Left lung (tissue), 10 donors: ENCODE measurements around the gene TFAP2C. TPM values are rescaled to one million over a fixed set of nuclear protein-coding genes. Genes with fewer than 3 reads are reported as not detected.

Source experiments
- ATAC-seq: fragments of 200-7000 bp; cut with Tn5 transposase; one replicate; pipeline ENCODE4 v1.9.1; 2020; ENCODE audit warnings: moderate library complexity
- DNase-seq, 4 donors: peaks; one replicate each; pipeline ENCODE4 v3.0.0-alpha.2; 2013 to 2020
- H3K27ac ChIP-seq, 2 donors: fragments of 200-600 bp; sonication (generic) in 1 of 2; one replicate each; pipeline versions ENCODE4 v1.5.0 to v1.8.0; 2020 to 2021
- H3K27me3 ChIP-seq, 2 donors: fragments of 200-600 bp; sonication (generic) in 1 of 2; one replicate each; pipeline versions ENCODE4 v1.5.0 to v1.8.0; 2020 to 2021
- H3K36me3 ChIP-seq, 2 donors: fragments of 200-600 bp; sonication (generic) in 1 of 2; one replicate each; pipeline versions ENCODE4 v1.5.0 to v1.8.0; 2020 to 2021
- H3K4me1 ChIP-seq, 2 donors: fragments of 200-600 bp; one replicate each; pipeline ENCODE4 v1.8.0; 2021
- H3K4me3 ChIP-seq, 2 donors: fragments of 200-600 bp; sonication (generic) in 1 of 2; one replicate each; pipeline versions ENCODE4 v1.5.0 to v1.8.0; 2020 to 2021; ENCODE audit warnings: mild to moderate bottlenecking in 1 of 2
- H3K9me3 ChIP-seq, 2 donors: fragments of 200-600 bp; sonication (generic) in 1 of 2; one replicate each; pipeline versions ENCODE4 v1.5.0 to v1.8.0; 2020 to 2021
- intact Hi-C, 2 donors: fragments of 100-400 bp; cut with DNase I; formaldehyde crosslinking; loops; one replicate each; pipeline versions ENCODE4 v1.11.2 to v1.14.2; 2022
- polyA plus RNA-seq, 6 donors: library from polyadenylated mRNA; unstranded; fragments of 120-200 nt; gene quantifications; one replicate each; pipeline ENCODE4 v1.2.1, GENCODE V29; 2013; ENCODE audit not compliant: insufficient read length in 6 of 6
- total RNA-seq, 2 donors: library from RNA; stranded (reverse); fragmentation: NEBNext Ultra II Directional; extraction: Animal tissue kit (Norgen Biotek cat#: 25700); gene quantifications; one replicate each; pipeline ENCODE4 v1.2.1, GENCODE V29; 2021
- TF ChIP-seq, protein P1 (sequence below), 2 donors: fragments of 200-600 bp; sonication (generic) in 1 of 2; IDR thresholded peaks; one replicate each; pipeline versions ENCODE4 v1.5.0 to v1.8.0; 2021; ENCODE audit warnings: antibody characterized with exemption in 2 of 2
- donor health status: DM: no; HTN: yes; CAD: no.
- donor health status: DM: no; HTN: no; CAD: no.

TFAP2C gene
- total and polyA plus RNA-seq, 8 donors: 2.4 to 4.1 (median 3.4) TPM

DNA sequence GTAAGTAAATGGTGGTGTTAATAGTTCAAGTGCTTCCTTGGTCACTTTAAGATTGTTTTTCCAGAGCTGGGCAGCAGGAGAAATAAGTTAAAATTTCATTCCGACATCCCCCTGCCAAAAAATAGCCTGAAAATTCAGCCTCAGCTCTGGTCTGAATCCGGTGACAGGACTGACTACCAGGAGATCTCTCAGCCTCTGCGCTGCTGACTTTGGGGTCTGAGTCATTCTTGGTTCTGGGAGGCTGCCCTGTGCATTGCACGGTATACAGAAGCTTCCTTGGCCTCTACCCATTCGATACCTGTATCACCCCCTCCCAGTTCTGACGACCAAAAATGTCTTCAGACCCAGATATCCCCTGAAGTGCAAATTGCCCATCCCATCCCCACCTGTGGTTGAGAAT is 36.3 kb upstream of the TFAP2C start:
- TF ChIP-seq, protein P1, sequence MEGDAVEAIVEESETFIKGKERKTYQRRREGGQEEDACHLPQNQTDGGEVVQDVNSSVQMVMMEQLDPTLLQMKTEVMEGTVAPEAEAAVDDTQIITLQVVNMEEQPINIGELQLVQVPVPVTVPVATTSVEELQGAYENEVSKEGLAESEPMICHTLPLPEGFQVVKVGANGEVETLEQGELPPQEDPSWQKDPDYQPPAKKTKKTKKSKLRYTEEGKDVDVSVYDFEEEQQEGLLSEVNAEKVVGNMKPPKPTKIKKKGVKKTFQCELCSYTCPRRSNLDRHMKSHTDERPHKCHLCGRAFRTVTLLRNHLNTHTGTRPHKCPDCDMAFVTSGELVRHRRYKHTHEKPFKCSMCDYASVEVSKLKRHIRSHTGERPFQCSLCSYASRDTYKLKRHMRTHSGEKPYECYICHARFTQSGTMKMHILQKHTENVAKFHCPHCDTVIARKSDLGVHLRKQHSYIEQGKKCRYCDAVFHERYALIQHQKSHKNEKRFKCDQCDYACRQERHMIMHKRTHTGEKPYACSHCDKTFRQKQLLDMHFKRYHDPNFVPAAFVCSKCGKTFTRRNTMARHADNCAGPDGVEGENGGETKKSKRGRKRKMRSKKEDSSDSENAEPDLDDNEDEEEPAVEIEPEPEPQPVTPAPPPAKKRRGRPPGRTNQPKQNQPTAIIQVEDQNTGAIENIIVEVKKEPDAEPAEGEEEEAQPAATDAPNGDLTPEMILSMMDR (IDR thresholded peaks at IDR 0.05): no peak
- DNase-seq (no peak), ATAC-seq (no peak)
- Histone ChIP-seq H3K4me1 (no peaks in the 10 kb centered on the region), H3K27ac (no peak overlapping the region), H3K27me3 (peaks cover 0 to 20% of the 10 kb centered on the region in 2 donors), H3K36me3 (no peaks in the 10 kb centered on the region), H3K9me3 (no peaks in the 10 kb centered on the region), H3K4me3 (no peak overlapping the region)
- intact Hi-C loops: no loop called here

DNA sequence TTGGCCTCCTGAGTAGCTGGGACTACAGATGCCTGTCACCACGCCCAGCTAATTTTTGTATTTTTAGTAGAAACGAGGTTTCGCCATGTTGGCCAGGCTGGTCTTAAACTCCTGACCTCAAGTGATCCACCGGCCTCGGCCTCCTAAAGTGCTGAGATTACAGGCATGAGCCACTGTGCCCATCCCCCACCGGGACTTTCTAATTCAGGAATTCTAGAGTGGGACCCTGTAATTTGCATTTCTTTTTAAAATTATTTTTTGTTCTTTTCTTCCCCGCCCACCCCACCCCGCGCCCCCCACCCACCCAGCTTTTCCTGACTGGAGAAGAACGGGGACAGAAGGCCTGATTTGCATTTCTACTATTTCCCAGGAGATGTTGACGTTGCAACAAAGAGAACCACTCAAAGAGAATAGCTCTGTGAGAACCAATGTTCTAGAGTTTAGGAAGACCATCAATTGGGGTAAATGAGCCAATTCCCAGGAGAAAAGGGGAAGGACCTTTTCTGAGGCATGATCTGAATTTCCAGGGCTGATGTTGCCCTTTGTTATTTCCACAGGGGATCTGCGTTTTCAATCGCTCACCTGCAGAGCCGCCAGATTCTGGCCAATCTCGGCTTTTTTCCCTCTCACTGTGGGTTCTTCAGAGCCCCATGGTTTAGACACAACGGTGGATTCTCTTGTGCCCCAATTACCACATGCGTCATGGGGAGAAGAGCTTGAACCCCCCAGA is 33.2 kb upstream of the TFAP2C start:
- Histone ChIP-seq H3K4me1 (no peaks in the 10 kb centered on the region), H3K36me3 (no peaks in the 10 kb centered on the region), H3K27ac (no peak overlapping the region), H3K4me3 (no peak overlapping the region), H3K27me3 (peaks cover 0 to 24% of the 10 kb centered on the region in 2 donors), H3K9me3 (no peaks in the 10 kb centered on the region)
- intact Hi-C loops: no loop called here
- no peak for DNase-seq
- ATAC-seq: no peak
- TF ChIP-seq, protein P1 (IDR thresholded peaks at IDR 0.05): no peak

DNA sequence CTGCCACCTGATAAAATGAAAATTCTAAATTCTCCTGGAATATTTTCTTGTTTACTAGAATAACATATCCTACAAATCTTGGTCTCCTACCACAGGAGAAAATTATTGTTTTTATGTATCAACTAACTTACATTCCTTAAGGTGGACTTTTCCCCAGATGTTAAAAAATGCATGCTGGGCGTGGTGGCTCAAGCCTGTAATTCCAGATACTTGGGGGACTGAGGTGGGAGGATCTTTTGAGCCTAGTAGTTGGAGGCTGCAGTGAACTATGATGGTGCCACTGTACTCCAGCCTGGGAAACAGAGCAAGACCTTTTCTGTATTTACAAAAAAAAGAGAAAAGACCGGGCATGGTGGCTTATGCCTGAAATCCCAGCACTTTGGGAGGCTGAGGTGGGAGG is 27.9 kb upstream of the TFAP2C start:
- no peak for ATAC-seq
- Histone ChIP-seq H3K27me3 (peaks cover 0 to 18% of the 10 kb centered on the region in 2 donors), H3K4me1 (no peaks in the 10 kb centered on the region)

DNA sequence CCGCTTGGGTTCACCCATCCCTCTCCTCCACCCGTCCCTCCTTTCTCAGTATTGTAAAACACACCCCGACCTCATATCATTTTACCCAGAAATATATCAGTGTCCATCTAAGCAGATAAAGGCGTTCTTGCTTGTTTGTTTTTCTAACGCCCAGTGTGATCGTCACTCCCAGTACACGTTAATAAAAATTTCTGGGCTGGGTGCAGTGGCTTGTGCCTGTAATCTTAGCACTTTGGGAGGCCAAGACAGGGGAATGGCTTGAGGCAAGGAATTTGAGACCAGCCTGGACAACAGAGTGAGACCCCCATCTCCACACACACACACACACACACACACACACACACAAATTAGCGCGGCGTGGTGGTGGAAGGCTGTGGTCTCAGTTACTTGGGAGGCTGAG is 24.4 kb upstream of the TFAP2C start:
- Histone ChIP-seq H3K4me1 (no peaks in the 10 kb centered on the region), H3K27me3 (peaks cover 0 to under 1% of the 10 kb centered on the region in 2 donors), H3K36me3 (no peaks in the 10 kb centered on the region), H3K27ac (no peak overlapping the region), H3K4me3 (no peak overlapping the region), H3K9me3 (no peaks in the 10 kb centered on the region)
- ATAC-seq: no peak
- intact Hi-C loops: no loop called here
- TF ChIP-seq, protein P1 (IDR thresholded peaks at IDR 0.05): no peak
- DNase-seq: no peak

More for the DNA sequence above, 27.9 kb upstream of the TFAP2C start:
- Histone ChIP-seq H3K36me3 (no peaks in the 10 kb centered on the region), H3K9me3 (no peaks in the 10 kb centered on the region), H3K4me3 (no peak overlapping the region), H3K27ac (no peak overlapping the region)
- TF ChIP-seq, protein P1 (IDR thresholded peaks at IDR 0.05): no peak
- intact Hi-C loops: no loop called here
- DNase-seq: no peak

DNA sequence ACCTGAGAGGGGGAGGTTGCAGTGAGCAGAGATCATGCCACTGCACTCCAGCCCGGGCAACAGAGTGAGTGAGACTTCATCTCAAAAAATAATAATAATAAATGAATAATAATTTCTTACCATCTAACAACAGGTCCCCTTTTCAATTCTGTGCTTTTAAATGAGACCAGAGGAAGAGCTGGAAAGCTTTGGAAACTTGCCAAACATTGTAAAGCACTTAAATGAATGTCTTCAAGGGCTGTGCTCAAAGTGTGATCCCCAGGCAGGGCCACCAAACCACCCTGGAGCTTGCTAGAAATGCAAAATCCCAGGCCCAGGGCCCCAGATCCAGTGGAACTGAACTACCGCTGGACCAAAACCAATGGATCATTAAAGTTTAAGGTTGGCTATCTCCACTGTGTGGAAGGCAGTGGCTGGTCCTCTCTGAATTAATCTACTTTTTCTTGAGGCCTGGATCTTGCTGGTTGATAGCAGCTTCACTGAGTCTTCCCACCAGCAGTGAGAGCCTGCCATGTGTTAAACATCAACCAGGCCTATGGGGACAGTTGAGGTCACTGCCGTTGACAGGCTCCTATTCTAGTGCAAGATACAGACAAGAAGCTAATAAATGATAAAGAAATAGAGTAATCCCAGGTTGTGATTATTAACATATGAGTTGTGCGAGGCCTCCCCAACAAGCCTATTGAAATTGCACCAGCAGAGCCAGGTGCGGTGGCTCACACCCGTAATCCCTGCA is 23.7 kb upstream of the TFAP2C start:
- no peaks in the 10 kb centered on the region for H3K36me3 ChIP-seq
- intact Hi-C loops: no loop called here
- ATAC-seq: no peak
- no peaks in the 10 kb centered on the region for H3K9me3 ChIP-seq
- no peak for DNase-seq
- no peak overlapping the region for H3K27ac ChIP-seq
- no peaks in the 10 kb centered on the region for H3K27me3 ChIP-seq
- TF ChIP-seq, protein P1 (IDR thresholded peaks at IDR 0.05): no peak
- no peaks in the 10 kb centered on the region for H3K4me1 ChIP-seq
- no peak overlapping the region for H3K4me3 ChIP-seq
